ENCODE measurements around the gene NFIB.

Gene NFIB

GRCh38 chr9:14131356-14132088 is 182.4 kb downstream of the NFIB start:
- Histone ChIP-seq H3K9me3 (ENCODE audit: low read length) (no peaks in the 10 kb centered on the region), H2AFZ (ENCODE audit: low read depth, low read length) (no peak overlapping the region), H3K4me1 (ENCODE audit: insufficient read depth, low read length) (no peaks in the 10 kb centered on the region), H3K4me3 (ENCODE audit: low read length) (no peak overlapping the region), H3K36me3 (ENCODE audit: insufficient read depth, low read length) (no peaks in the 10 kb centered on the region), H3K27me3 (ENCODE audit: insufficient read depth, low read length) (no peaks in the 10 kb centered on the region)

- Histone ChIP-seq H3K27me3 (ENCODE audit: insufficient read depth, low read length) (no peaks in the 10 kb centered on the region), H3K4me1 (ENCODE audit: insufficient read depth, low read length) (no peaks in the 10 kb centered on the region), H2AFZ (ENCODE audit: low read depth, low read length) (no peak overlapping the region), H3K36me3 (ENCODE audit: insufficient read depth, low read length) (peaks cover 5% of the 10 kb centered on the region), H3K4me3 (ENCODE audit: low read length) (no peak overlapping the region), H3K9me3 (ENCODE audit: low read length) (peaks cover 2% of the 10 kb centered on the region)
Observed at GRCh38 chr9:14127656-14128055, 186.3 kb downstream of the NFIB start.

- H3K36me3 ChIP-seq (ENCODE audit: insufficient read depth, low read length): peaks cover 14% of the 10 kb centered on the region
- no peak overlapping the region for H2AFZ ChIP-seq (ENCODE audit: low read depth, low read length)
- H3K4me3 ChIP-seq (ENCODE audit: low read length): no peak overlapping the region
- H3K4me1 ChIP-seq (ENCODE audit: insufficient read depth, low read length): peaks cover 8% of the 10 kb centered on the region
- no peaks in the 10 kb centered on the region for H3K9me3 ChIP-seq (ENCODE audit: low read length)
- no peaks in the 10 kb centered on the region for H3K27me3 ChIP-seq (ENCODE audit: insufficient read depth, low read length)
Observed at GRCh38 chr9:14119694-14120514, 194.0 kb downstream of the NFIB start.

GRCh38 chr9:14112226-14112625 is 201.7 kb downstream of the NFIB start:
- H3K27me3 ChIP-seq (ENCODE audit: insufficient read depth, low read length): no peaks in the 10 kb centered on the region
- H3K36me3 ChIP-seq (ENCODE audit: insufficient read depth, low read length): peaks cover 10% of the 10 kb centered on the region
- no peaks in the 10 kb centered on the region for H3K9me3 ChIP-seq (ENCODE audit: low read length)
- H3K4me1 ChIP-seq (ENCODE audit: insufficient read depth, low read length): peaks cover 38% of the 10 kb centered on the region
- H3K4me3 ChIP-seq (ENCODE audit: low read length): no peak overlapping the region
- no peak overlapping the region for H2AFZ ChIP-seq (ENCODE audit: low read depth, low read length)

- Histone ChIP-seq H2AFZ (ENCODE audit: low read depth, low read length) (no peak overlapping the region), H3K4me1 (ENCODE audit: insufficient read depth, low read length) (peaks cover 43% of the 10 kb centered on the region), H3K27me3 (ENCODE audit: insufficient read depth, low read length) (no peaks in the 10 kb centered on the region), H3K36me3 (ENCODE audit: insufficient read depth, low read length) (peaks cover 10% of the 10 kb centered on the region), H3K4me3 (ENCODE audit: low read length) (no peak overlapping the region), H3K9me3 (ENCODE audit: low read length) (no peaks in the 10 kb centered on the region)
Observed at GRCh38 chr9:14111696-14112095, 202.2 kb downstream of the NFIB start.

- Histone ChIP-seq H3K9me3 (ENCODE audit: low read length) (no peaks in the 10 kb centered on the region), H3K36me3 (ENCODE audit: insufficient read depth, low read length) (peaks cover 4% of the 10 kb centered on the region), H3K4me3 (ENCODE audit: low read length) (no peak overlapping the region), H3K4me1 (ENCODE audit: insufficient read depth, low read length) (peaks cover 32% of the 10 kb centered on the region), H3K27me3 (ENCODE audit: insufficient read depth, low read length) (no peaks in the 10 kb centered on the region), H2AFZ (ENCODE audit: low read depth, low read length) (peak overlapping the region; percentile 15)
Observed at GRCh38 chr9:14107977-14108376, 206.0 kb downstream of the NFIB start.

GRCh38 chr9:14107495-14107894 is 206.4 kb downstream of the NFIB start:
- no peak overlapping the region for H2AFZ ChIP-seq (ENCODE audit: low read depth, low read length)
- no peaks in the 10 kb centered on the region for H3K27me3 ChIP-seq (ENCODE audit: insufficient read depth, low read length)
- no peaks in the 10 kb centered on the region for H3K36me3 ChIP-seq (ENCODE audit: insufficient read depth, low read length)
- no peaks in the 10 kb centered on the region for H3K9me3 ChIP-seq (ENCODE audit: low read length)
- no peak overlapping the region for H3K4me3 ChIP-seq (ENCODE audit: low read length)
- H3K4me1 ChIP-seq (ENCODE audit: insufficient read depth, low read length): peaks cover 36% of the 10 kb centered on the region

- H3K27me3 ChIP-seq (ENCODE audit: insufficient read depth, low read length): no peaks in the 10 kb centered on the region
- no peak overlapping the region for H3K4me3 ChIP-seq (ENCODE audit: low read length)
- H3K36me3 ChIP-seq (ENCODE audit: insufficient read depth, low read length): no peaks in the 10 kb centered on the region
- H2AFZ ChIP-seq (ENCODE audit: low read depth, low read length): no peak overlapping the region
- peaks cover 36% of the 10 kb centered on the region for H3K4me1 ChIP-seq (ENCODE audit: insufficient read depth, low read length)
- no peaks in the 10 kb centered on the region for H3K9me3 ChIP-seq (ENCODE audit: low read length)
Observed at GRCh38 chr9:14106699-14107098, 207.2 kb downstream of the NFIB start.

- no peaks in the 10 kb centered on the region for H3K36me3 ChIP-seq (ENCODE audit: insufficient read depth, low read length)
- peaks cover 36% of the 10 kb centered on the region for H3K4me1 ChIP-seq (ENCODE audit: insufficient read depth, low read length)
- no peak overlapping the region for H2AFZ ChIP-seq (ENCODE audit: low read depth, low read length)
- H3K9me3 ChIP-seq (ENCODE audit: low read length): no peaks in the 10 kb centered on the region
- no peak overlapping the region for H3K4me3 ChIP-seq (ENCODE audit: low read length)
- H3K27me3 ChIP-seq (ENCODE audit: insufficient read depth, low read length): no peaks in the 10 kb centered on the region
Observed at GRCh38 chr9:14104496-14104895, 209.4 kb downstream of the NFIB start.

- Histone ChIP-seq H3K9me3 (ENCODE audit: low read length) (no peaks in the 10 kb centered on the region), H3K4me3 (ENCODE audit: low read length) (no peak overlapping the region), H3K36me3 (ENCODE audit: insufficient read depth, low read length) (no peaks in the 10 kb centered on the region), H2AFZ (ENCODE audit: low read depth, low read length) (no peak overlapping the region), H3K27me3 (ENCODE audit: insufficient read depth, low read length) (no peaks in the 10 kb centered on the region), H3K4me1 (ENCODE audit: insufficient read depth, low read length) (peaks cover 26% of the 10 kb centered on the region)
Observed at GRCh38 chr9:14103115-14103514, 210.8 kb downstream of the NFIB start.

- no peak overlapping the region for H2AFZ ChIP-seq (ENCODE audit: low read depth, low read length)
- H3K4me1 ChIP-seq (ENCODE audit: insufficient read depth, low read length): peaks cover 25% of the 10 kb centered on the region
- no peaks in the 10 kb centered on the region for H3K36me3 ChIP-seq (ENCODE audit: insufficient read depth, low read length)
- no peaks in the 10 kb centered on the region for H3K27me3 ChIP-seq (ENCODE audit: insufficient read depth, low read length)
- no peak overlapping the region for H3K4me3 ChIP-seq (ENCODE audit: low read length)
- no peaks in the 10 kb centered on the region for H3K9me3 ChIP-seq (ENCODE audit: low read length)
Observed at GRCh38 chr9:14099737-14100136, 214.2 kb downstream of the NFIB start.

- peaks cover 27% of the 10 kb centered on the region for H3K4me1 ChIP-seq (ENCODE audit: insufficient read depth, low read length)
Observed at GRCh38 chr9:14098486-14099180, 215.3 kb downstream of the NFIB start.

More at GRCh38 chr9:14098486-14099180, 215.3 kb downstream of the NFIB start:
- no peak overlapping the region for H3K4me3 ChIP-seq (ENCODE audit: low read length)
- H2AFZ ChIP-seq (ENCODE audit: low read depth, low read length): no peak overlapping the region
- H3K9me3 ChIP-seq (ENCODE audit: low read length): no peaks in the 10 kb centered on the region
- no peaks in the 10 kb centered on the region for H3K27me3 ChIP-seq (ENCODE audit: insufficient read depth, low read length)
- no peaks in the 10 kb centered on the region for H3K36me3 ChIP-seq (ENCODE audit: insufficient read depth, low read length)

Data from neuron (in vitro differentiated cells).